NCI-H128 (cell line): Measurements from ENCODE around the gene MTCH2.

Source experiments
- DNase-seq: peaks from one replicate; lab custom pipeline; 2025; ENCODE audit not compliant: unreplicated experiment; lab: John Stamatoyannopoulos, UW

Gene MTCH2

DNA sequence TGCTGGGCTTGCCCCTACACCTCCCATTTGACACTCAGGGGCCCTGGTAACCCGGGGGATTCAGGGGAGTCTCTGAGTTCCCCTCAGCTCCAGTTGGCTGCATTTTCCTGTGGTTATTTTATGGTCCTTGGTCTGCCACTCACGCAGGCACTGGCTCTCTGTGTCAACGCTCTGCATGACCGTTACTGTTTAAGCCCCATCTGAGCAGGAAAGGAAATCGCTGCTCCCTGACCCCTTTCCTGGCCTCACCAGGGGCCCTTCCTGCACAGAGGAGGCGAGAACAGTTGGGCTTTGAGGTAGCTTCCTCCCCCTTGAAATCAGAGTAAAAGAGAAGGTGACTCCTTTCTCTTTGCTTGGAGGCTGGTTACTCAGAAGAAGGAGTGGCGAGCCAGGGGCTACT is 50.6 kb downstream of the MTCH2 start:
- DNase-seq: no peak

DNA sequence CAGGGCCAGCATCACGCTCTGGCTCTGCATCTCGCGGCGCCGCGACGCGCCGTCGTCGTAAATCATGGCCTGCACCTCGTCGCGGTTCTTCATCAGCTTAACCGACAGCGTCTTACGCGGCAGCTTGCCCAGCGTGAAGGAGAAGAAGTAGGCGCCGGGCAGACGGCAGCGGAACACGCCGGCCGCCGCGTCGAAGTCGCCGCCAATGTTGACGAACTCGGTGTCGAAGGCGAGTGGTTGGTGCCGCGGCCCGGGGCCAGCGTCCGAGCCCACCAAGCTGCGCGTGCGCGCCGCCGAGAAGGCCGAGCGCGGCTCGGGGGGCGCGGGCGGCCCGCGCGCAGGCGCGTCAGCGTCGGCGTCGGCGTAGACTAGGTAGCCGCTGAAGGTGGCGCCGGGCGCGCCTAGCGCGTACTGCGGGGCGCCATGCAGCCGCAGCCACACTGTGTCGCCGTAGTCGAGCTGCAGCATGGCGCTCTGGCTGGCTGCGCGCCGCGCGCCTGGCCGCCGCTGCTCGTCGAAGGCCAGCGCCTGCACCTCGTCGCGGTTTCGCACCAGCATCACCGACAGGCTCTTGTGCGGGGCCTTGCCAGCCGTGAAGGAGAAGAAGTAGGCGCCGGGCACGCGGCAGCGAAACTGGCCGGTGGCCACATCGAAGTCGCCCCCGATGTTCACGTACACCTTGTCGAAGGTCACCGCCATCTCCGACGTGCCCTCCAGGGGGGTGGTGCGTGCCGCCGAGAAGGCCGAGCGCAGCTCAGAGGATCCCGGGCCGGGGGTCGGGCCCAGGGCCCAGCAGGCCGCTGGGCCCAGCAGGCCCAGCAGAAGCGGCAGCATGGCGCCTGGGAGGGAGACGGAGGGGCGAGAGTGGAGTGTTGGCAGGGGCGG is 52.1 kb downstream of the MTCH2 start:
- no peak for DNase-seq

DNA sequence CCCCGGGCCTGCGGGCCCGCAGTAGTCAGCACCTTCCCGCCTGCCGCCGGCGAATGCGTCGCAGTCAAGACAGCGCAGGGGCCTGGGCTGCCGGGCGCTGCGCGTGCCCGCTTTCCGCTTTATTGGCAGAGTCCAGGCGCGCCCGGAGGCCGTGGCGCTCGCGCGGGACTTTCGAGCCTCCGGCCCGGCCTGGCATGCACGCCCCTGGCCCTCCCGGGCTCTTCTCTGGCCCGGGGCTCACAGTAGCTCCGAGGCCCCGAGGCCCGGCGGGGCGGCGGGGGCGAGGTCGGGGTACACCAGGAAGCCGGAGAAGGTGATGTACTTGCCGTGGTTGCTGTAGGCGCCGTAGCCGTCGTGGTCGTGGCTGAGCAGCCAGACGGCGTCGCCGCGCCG is 52.8 kb downstream of the MTCH2 start:
- no peak for DNase-seq

DNA sequence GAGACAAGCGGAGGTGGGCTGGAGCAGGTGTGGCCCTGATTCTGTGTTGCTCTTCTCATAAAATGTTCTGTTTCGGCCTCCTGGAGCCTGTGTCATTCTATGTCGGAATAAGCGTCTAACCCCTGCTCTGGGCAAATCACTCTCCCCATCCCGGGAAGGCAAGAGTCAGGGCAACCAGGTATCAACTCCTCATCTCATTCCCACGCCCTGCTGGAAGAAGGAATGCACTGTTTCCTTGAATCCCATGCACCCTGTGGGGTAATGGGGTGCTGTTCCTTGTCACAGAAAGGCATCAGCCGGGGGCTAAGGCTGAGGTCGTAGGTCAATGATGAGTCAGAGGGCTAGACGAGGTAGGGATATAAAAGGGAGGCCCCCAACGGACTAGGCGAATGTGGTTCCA is 53.2 kb downstream of the MTCH2 start:
- no peak for DNase-seq

DNA sequence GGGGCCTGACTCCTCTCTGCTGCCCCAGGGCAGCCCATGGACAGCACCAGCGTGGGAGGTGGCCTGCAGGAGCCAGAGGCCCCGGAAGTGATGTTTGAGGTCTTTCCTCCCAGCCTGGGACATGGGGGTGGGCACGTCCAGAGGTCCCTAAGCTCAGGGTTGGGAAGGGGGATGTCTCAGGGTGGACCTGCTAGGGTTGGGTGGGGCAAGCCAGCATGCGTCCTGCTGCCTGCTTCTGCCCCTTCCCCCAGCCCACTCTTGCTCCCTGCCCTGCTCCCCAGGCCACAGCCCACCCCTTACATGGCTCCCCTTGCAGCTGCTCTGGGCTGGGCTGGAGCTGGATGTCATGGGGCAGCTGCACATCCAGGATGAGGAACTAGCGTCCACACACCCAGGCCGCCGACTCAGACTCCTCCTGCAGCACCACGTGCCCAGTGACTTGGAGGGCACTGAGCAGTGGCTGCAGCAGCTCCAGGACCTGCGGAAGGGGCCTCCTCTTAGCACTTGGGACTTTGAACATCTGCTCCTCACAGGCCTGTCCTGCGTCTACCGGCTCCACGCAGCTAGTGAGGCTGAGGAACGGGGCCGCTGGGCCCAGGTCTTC is 54.5 kb downstream of the MTCH2 start:
- no peak for DNase-seq

DNA sequence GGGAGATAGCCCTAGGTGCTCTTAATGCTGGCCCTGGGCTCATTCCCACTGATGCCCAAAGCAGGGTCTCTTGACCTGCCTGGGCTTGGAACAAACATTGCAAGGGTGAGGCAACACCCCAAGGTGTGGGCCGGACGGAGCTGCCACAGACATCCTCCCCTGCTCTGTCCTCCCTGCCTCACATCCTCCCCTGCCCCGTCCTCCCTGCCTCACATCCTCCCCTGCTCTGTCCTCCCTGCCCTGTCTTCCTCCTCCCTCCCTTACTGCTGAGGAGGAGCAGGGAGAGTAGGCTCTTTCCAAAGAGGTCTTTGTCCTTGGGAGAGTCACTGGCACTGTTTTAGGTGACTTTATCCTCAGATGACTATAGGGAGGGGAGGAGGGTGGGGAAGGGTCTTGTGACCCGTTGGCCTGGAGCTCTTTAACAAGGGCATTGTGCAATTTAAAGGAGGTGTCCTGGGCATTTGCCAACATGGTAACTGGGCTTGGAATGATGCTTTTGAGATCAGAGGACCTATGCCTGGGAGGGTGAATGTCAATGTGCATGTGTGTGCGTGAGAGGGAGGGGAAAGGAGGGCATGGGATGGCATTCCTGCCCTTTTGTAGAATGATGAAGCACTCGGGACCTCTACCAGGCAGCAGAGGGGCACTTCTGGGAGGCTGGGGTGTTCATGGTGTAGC is 55.2 kb downstream of the MTCH2 start:
- DNase-seq: no peak

DNA sequence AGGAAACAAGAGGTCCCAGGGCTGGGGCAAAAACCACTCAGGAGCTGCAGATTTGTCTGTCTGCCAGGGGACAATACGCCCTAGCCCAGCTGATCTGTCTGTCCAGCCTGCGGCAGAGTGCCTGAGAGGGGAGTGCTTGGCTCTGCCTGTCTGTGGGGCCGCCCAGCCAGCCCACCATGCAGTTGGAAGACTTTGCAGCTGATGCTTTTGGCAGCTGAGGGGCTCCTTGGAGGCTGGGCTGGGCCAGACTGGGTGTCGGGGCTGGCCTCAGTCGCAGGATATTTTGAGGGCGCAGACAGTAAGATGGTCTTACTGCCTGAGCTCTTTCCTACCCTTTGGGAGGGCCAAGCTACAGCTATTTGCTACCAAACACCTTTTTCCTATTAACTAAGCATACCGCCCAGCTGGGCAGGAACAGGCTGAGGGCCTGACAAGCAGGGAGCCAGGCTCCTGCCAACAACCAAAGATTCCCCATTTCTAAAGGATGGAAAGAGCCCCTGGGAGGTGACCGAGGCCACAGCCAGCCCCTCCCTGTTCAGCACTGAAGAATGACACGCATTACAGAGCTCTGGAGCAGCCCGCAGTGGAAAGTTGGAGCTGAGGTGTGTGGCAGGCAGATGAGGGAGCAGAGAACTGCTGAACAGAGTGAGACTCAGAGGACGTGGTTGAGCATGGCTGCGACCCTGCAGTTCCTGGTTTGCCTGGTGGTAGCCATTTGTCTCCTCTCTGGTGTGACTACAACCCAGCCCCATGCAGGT is 56.1 kb downstream of the MTCH2 start, which contains the start of gene FAM180B:
Gene FAM180B (plus strand): TSS at position 581 of the 758 bp plus-strand sequence. CDS start 91 bp downstream, at position 672.
- DNase-seq: no peak

DNA sequence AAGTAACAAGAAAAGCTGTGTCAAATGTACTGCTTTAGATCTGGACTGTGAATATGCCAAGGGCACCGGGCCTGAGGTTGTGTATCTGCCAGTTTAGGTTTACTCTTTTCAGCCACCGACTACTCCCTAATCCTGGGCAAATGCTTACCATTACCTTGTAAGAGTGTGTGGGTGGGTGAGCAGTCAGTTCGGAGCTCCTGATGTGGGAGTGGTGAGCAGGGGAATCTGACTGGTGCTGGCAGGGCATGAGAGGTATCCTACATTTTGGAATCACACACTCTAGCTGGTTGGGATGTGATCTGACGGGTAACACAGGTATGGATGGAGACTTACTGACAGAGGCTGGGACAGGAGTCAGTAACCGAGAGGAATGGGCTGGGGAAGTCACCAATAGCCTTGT is 58.5 kb downstream of the MTCH2 start:
- DNase-seq: no peak

DNA sequence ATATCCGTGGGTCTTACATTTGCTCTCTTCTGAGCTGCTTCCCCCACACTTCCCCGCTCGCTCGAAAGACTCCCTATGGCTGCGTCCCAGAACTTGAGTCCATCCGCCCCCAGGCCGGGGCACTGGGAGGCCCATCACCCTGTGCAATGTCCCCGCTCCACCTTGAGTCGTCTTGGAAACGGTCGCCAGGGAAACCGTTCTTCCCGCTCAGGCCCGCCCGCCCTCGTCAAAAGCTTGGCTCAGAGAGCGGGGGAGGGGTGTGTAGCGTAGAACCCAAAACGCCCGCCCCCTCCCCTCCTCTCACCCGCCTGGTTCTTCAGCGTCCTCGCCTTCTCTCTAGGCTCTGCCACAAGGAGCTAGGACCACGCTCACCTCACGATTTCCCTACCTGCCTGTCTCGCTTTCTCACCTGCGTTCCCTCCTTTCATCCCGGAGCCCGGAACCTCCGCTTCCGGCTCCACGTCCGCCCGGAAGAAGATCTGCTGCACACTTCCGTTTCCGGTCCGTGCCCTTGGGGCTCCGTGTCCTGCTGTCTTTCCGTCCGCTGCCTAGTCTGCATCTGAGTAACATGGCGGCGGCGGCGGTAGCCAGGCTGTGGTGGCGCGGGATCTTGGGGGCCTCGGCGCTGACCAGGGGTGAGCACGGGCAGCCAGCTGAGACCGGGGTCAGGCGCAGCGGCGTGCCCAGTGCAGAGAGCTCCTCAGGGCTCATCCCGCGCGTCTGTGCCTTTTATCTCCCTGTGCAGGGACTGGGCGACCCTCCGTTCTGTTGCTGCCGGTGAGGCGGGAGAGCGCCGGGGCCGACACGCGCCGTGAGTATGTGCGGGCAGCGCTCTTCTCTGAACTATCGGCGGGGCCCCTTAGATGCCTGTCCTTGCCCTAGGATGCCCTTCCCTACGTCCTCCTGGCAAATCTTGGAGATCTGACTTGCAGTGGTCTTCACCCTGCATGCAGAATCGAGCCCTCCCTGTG is 63.5 kb downstream of the MTCH2 start, which contains the start of the genes KBTBD4 and NDUFS3:
Gene KBTBD4 (minus strand): TSS at position 447 of the 971 bp plus-strand sequence. CDS start 19 bp downstream, at position 428.
Gene NDUFS3 (plus strand): TSS at position 551 of the 971 bp plus-strand sequence. CDS start 18 bp downstream, at position 569.
- peak; percentile 93 for DNase-seq

DNA sequence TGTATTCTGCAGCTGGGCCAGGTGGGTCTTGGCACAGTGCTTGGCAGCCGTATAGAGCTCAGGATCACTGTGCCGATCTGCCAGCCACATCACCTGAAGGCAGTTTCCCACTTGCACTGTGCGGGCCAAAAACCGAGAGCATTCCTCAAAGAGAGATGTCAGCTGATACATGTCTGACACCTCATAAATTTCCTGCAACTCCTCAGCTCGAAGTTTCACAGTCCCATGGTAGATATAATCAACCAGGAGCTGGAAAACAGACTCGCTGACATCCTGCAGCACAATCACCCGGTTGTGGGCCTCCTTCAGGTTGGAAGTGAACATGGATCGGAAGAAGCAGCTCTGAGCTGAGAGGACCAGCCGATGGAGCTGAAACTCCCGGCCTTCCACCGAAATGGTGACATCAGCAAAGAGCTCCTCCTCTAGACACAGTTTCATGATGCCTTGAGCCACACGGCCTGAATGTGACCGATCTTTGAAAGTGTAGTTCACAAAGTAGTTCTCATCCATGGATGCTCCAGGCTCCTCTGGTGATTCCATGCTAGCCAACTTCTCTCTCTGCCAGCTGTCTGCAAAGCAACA is 64.8 kb downstream of the MTCH2 start:
- DNase-seq: no peak

DNA sequence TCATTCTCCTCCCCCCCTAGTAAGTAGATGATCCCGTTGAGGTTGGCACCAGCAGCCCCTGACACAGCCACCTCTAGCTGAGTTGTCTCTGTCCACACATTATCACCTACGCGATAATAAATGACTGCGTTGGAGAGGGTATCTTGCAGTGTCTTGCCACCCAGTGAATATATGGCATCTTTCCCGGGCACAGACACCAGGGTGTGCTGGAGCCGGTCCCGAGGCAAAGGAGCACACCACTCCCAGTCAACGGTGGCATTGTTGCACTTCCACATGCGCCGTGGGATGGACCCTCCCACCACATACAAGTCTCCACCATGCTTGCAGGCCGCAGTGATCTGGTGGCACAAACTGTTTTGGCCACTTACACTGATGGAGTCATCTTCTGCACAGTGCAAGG is 69.0 kb downstream of the MTCH2 start:
- no peak for DNase-seq

DNA sequence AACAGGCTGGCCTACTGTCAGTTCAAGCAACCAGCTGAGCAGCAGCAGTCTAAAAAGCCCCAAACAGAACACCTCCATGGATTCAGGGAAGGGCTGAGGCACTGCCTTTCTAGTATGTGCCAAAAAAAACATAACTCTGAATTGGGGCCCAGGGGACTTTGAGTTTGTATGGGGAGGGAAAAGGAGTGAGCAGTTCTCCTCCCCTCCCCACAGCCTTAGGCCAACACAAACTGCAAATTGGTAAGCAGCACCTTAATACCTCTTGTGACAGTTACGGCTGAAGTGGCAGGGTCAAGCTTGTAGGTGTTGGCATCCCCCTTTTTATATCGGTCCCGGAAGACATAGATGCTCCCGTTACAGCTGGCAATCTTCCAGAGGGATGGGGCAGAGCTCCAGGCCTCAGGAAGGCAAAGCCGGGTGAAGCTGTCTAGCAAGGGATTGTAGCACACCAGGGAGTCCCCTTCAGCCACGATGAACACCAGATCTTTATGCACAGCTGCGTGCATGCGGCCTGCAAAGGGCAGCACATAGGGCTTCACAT is 69.6 kb downstream of the MTCH2 start:
- DNase-seq: peak; percentile 23

DNA sequence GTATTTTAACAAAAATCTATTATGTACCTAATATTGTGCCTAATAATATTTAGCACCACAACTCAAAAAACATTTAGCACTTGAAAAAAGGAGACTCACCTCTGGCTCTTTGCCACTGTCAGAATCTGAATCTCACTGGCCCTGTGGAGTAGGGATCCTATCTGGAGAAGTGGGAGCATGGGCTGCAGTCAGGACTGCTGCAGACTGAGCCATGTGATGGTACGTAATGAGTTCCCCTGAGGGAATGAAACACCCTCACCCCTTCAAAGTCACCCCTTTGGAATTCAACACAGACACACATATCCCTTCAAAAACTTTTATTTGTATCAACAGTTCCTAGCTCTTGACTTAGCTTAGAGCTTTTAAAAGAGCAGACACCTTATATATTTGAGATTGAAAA is 70.5 kb downstream of the MTCH2 start:
- DNase-seq: no peak

DNA sequence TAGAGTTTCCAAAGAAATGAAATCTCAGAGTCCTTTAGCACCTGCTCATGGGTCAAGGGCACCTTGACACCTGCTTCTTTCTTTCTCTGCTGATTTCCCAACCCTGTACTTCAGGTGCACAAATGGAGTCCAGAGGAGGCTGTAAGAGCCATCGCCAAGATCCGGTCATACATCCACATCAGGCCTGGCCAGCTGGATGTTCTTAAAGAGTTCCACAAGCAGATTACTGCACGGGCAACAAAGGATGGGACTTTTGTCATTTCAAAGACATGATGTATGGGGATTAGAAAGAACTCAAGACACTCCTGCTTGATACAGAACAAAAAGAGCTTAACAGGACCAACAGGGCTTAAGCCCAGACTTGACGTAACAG is 71.0 kb downstream of the MTCH2 start:
- DNase-seq: no peak

DNA sequence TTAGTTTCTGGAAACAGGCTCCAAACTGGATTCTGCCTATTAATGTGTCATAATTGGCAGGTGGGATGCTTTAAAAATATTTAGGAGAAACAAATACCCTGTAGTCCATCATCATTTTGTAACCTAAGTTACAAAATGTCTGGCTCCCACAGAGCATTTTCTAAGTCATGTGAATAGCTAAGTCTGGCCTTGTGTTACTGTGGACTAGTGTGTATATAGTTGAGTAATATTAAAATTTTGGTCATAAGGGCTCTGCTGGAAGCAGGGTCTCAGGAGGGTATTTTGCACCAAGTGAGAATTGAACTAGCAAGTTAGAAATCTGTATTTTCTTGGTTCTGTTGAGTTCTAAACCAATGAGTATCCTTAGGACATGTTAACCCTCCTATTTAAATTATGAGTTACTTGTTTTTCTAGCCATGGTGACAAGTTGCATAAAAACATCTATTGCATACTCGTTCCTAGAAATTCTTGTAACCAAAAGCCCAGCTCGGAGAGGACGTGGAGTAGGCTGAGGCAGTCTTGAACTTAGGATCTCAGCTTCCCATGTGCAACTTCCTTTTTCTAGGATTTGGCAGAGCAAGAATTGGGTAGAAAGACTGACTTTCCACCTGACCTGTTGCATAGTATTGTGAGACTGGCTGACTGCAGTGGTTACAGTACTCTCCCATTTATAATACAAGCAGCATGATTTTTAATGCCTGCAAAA is 71.6 kb downstream of the MTCH2 start:
- DNase-seq: no peak

DNA sequence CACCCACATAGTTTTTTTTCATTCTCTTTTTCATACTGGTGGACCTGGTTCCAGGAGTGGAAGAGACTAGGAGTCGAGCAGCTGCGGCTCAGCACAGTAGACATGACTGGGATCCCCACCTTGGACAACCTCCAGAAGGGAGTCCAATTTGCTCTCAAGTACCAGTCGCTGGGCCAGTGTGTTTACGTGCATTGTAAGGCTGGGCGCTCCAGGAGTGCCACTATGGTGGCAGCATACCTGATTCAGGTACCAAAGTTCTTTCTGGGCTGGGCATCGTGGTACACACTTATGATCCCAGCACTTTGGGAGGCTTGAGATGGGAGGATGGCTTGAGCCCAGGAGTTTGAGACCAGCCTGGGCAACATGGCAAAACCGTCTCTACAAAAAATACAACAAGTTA is 72.7 kb downstream of the MTCH2 start:
- no peak for DNase-seq
